Psoas muscle (tissue), 8 donors: ENCODE data around the gene TNPO1. TPM values are rescaled to one million over a fixed set of nuclear protein-coding genes. Genes with fewer than 3 reads are reported as not detected.
A peak's percentile ranks its signal among the peaks of the same experiment; 100 is the strongest.

Experiments
- ATAC-seq, 4 donors: fragments of 200-7000 bp; cut with Tn5 transposase; one replicate each; pipeline ENCODE4 v1.9.1; 2020; ENCODE audit warnings: moderate library complexity in 3 of 4, mild to moderate bottlenecking in 2 of 4
- DNase-seq, 2 donors: peaks; one replicate each; pipeline ENCODE4 v3.0.0-alpha.2; 2020
- H3K27ac ChIP-seq: fragments of 200-600 bp; one replicate; pipeline ENCODE4 v1.8.0; 2022
- H3K27me3 ChIP-seq, 3 donors: fragments of 200-600 bp in 1 of 3; one replicate each; pipeline versions ENCODE4 v1.6.1 to v1.8.0; 2013 to 2022; ENCODE audit warnings: low read length in 2 of 3, mild to moderate bottlenecking in 2 of 3, moderate library complexity in 1 of 3; ENCODE audit not compliant: insufficient read depth in 3 of 3
- H3K36me3 ChIP-seq, 2 donors: fragments of 200-600 bp in 1 of 2; one replicate each; pipeline versions ENCODE4 v1.6.1 to v1.8.0; 2013 to 2022; ENCODE audit warnings: low read depth in 1 of 2, mild to moderate bottlenecking in 1 of 2, moderate library complexity in 1 of 2; ENCODE audit not compliant: insufficient read depth in 1 of 2
- H3K4me1 ChIP-seq: fragments of 200-600 bp; one replicate; pipeline ENCODE4 v1.8.0; 2022
- H3K4me3 ChIP-seq: fragments of 200-600 bp; one replicate; pipeline ENCODE4 v1.8.0; 2022; ENCODE audit warnings: mild to moderate bottlenecking
- H3K9me3 ChIP-seq: fragments of 200-600 bp; one replicate; pipeline ENCODE4 v1.8.0; 2022
- CTCF ChIP-seq: fragments of 200-600 bp; IDR thresholded peaks from one replicate; pipeline ENCODE4 v1.8.0; 2022; ENCODE audit warnings: antibody characterized with exemption
- WGBS, 3 donors: extraction: QIAGEN DNeasy Blood & Tissue Kit; methylation state at CpG; one replicate each; pipeline versions ENCODE4 v1.1.6 to v1.1.7; 2013; 5-methylcytosine and 5-hydroxymethylcytosine counted together
- intact Hi-C, 2 donors: fragments of 100-400 bp; cut with DNase I; formaldehyde crosslinking; loops; one replicate each; pipeline versions ENCODE4 v1.11.0 to v1.14.2; 2022
- long read RNA-seq, 2 donors: library from polyadenylated mRNA; unstranded; transcript quantifications; one replicate each; pipeline ENCODE4 v2.0.0, GENCODE V29; 2021
- polyA plus RNA-seq, 3 donors: library from polyadenylated mRNA; stranded (reverse); fragments of 200-250 nt; gene quantifications; one replicate each; pipeline ENCODE4 v1.2.3, GENCODE V29; 2013
- total RNA-seq, 4 donors: library from RNA; stranded (reverse); fragmentation: NEBNext Ultra II Directional in 2 of 4; extraction: Animal tissue kit (Norgen Biotek cat#: 25700) in 2 of 4; gene quantifications; one replicate each; pipeline versions ENCODE4 v1.2.1 to v1.2.4, GENCODE V29; 2021 to 2023
- donor health status: healthy with polysubstance abuse.
- donor health status: DM: no; HTN: no; CAD: no; lungs with moderate emphysema.
- donor health status: Bipolar disorder and iron deficiency.
- donor health status: healthy.
- donor health status: DM: yes; HTN: yes; CAD: no.
- donor health status: DM: no; HTN: no; CAD: no.
- donor health status: DM: no; HTN: no; CAD: no.
- donor health status: DM: yes; HTN: yes; CAD: no.

The TNPO1 gene
- 10 to 100 TPM; 64.0 to 99.2 (median 77.6) TPM for total RNA-seq
- polyA plus RNA-seq, result 100 to 1,000 TPM in 1 of 3 donors, 10 to 100 TPM in 2; 15.0 to 115 (median 23.2) TPM
- long read RNA-seq, donor 1, full-length matches to known transcripts, result 22 of 36 reads
- long read RNA-seq, donor 1, partial matches to known transcripts, result 5 of 36 reads
- long read RNA-seq, donor 1, other reads (novel, unspliced or antisense), result 9 of 36 reads
- long read RNA-seq, donor 2, full-length matches to known transcripts, result 46 of 84 reads
- long read RNA-seq, donor 2, partial matches to known transcripts, result 14 of 84 reads
- long read RNA-seq, donor 2, other reads (novel, unspliced or antisense), result 24 of 84 reads

- no peaks in the 10 kb centered on the region for H3K27me3 ChIP-seq
- intact Hi-C loops, result loop anchor here (5.0 kb wide), 3 partner anchors 36 to 449 kb away; no protein-coding TSS in a partner anchor
- no peaks in the 10 kb centered on the region for H3K36me3 ChIP-seq
- peak within 1 kb of the TSS; percentile 91 for H3K4me3 ChIP-seq
- TF ChIP-seq CTCF, result no peak
- ATAC-seq (peak; percentile 89 to 93 (median 90)), DNase-seq (peak; percentile 95 to 97)
- H3K4me1 ChIP-seq, result peaks cover 49% of the 10 kb centered on the region
- 0 to 1% (median 0%) methylated on average over 59 to 93 of the region's 93 CpGs for WGBS, 3 donors
- H3K27ac ChIP-seq, result peak within 1 kb of the TSS; percentile 99
- no peaks in the 10 kb centered on the region for H3K9me3 ChIP-seq
These were observed at the start of gene TNPO1 for GRCh38 chr5:72816284-72817075. Gene TNPO1, plus strand, starts transcription at chr5:72816661. Its CDS starts 77 bp downstream, at chr5:72816738.

GRCh38 chr5:72767289-72768010, 49.0 kb upstream of the TNPO1 start:
- no peaks in the 10 kb centered on the region for H3K4me1 ChIP-seq
- H3K27me3 ChIP-seq, result no peaks in the 10 kb centered on the region
- WGBS, 3 donors, result 63 to 74% (median 73%) methylated on average over 7 of the region's 7 CpGs
- H3K4me3 ChIP-seq, result no peak overlapping the region
- ATAC-seq, result no peak
- H3K9me3 ChIP-seq, result no peaks in the 10 kb centered on the region
- no peaks in the 10 kb centered on the region for H3K36me3 ChIP-seq
- DNase-seq, result no peak
- intact Hi-C loops, result no loop called here
- H3K27ac ChIP-seq, result no peak overlapping the region
- no peak for TF ChIP-seq CTCF

GRCh38 chr5:72770266-72770665, 46.2 kb upstream of the TNPO1 start:
- 95 to 96% (median 96%) methylated on average over 4 of the region's 4 CpGs for WGBS, 3 donors
- Histone ChIP-seq H3K4me3 (no peak overlapping the region), H3K4me1 (no peaks in the 10 kb centered on the region), H3K27me3 (no peaks in the 10 kb centered on the region), H3K9me3 (no peaks in the 10 kb centered on the region), H3K36me3 (no peaks in the 10 kb centered on the region), H3K27ac (no peak overlapping the region)
- intact Hi-C loops, result no loop called here
- TF ChIP-seq CTCF, result no peak
- ATAC-seq (no peak), DNase-seq (no peak)

- Histone ChIP-seq H3K9me3 (peaks cover 18% of the 10 kb centered on the region), H3K36me3 (no peaks in the 10 kb centered on the region), H3K4me3 (no peak overlapping the region), H3K27me3 (no peaks in the 10 kb centered on the region), H3K4me1 (no peaks in the 10 kb centered on the region), H3K27ac (no peak overlapping the region)
- DNase-seq (no peak), ATAC-seq (no peak)
- TF ChIP-seq CTCF, result no peak
- intact Hi-C loops, result no loop called here
- WGBS, 3 donors, result 97 to 100% (median 100%) methylated on average over 1 of the region's 1 CpG
These were observed 39.8 kb upstream of the TNPO1 start for GRCh38 chr5:72776684-72777083.
